ENCODE data around the gene COMMD9. TPM values are rescaled to one million over a fixed set of nuclear protein-coding genes. Genes with fewer than 3 reads are reported as not detected.

The COMMD9 gene
- total RNA-seq, 2 experiments from 2014 or later: 33.6 to 34.6 TPM

GRCh38 chr11:36258730-36259360 lies 30.4 kb downstream of the COMMD9 start:
- Histone ChIP-seq H3K9me3 (ENCODE audit: control insufficient read depth in 1 of 2, insufficient read depth in 1 of 2, low read length in 2 of 2) (no peaks in the 10 kb centered on the region), H3K4me3 (ENCODE audit: low read length) (no peak overlapping the region), H3K27me3 (ENCODE audit: control insufficient read depth in 1 of 2, insufficient read depth in 2 of 2, low read length in 2 of 2) (peaks cover 6 to 25% of the 10 kb centered on the region in 2 experiments), H3K4me1 (ENCODE audit: insufficient read depth, low read length) (no peaks in the 10 kb centered on the region), H3K27ac (ENCODE audit: low read depth in 1 of 2, low read length in 2 of 2) (no peak overlapping the region), H3K36me3 (ENCODE audit: insufficient read depth, low read length) (no peaks in the 10 kb centered on the region)
- Mint-ChIP-seq H3K9me3 (no peaks in the 10 kb centered on the region), H3K4me3 (no peak overlapping the region), H3K27ac (no peak overlapping the region), H3K4me1 (ENCODE audit: low read depth) (no peaks in the 10 kb centered on the region), H3K27me3 (peaks cover 57% of the 10 kb centered on the region), H3K36me3 (ENCODE audit: low read depth) (no peaks in the 10 kb centered on the region)
- intact Hi-C loops (cut with DNase I, micrococcal nuclease): no loop called here
- ChIA-PET CTCF (no interaction called here), POLR2A (interaction anchor here (0.7 kb wide), 1 partner anchor 234 kb away, joined by 3 read pairs; no protein-coding TSS in a partner anchor)
- no peak for ATAC-seq (ENCODE audit: poor library complexity)
- TF ChIP-seq, protein P1, sequence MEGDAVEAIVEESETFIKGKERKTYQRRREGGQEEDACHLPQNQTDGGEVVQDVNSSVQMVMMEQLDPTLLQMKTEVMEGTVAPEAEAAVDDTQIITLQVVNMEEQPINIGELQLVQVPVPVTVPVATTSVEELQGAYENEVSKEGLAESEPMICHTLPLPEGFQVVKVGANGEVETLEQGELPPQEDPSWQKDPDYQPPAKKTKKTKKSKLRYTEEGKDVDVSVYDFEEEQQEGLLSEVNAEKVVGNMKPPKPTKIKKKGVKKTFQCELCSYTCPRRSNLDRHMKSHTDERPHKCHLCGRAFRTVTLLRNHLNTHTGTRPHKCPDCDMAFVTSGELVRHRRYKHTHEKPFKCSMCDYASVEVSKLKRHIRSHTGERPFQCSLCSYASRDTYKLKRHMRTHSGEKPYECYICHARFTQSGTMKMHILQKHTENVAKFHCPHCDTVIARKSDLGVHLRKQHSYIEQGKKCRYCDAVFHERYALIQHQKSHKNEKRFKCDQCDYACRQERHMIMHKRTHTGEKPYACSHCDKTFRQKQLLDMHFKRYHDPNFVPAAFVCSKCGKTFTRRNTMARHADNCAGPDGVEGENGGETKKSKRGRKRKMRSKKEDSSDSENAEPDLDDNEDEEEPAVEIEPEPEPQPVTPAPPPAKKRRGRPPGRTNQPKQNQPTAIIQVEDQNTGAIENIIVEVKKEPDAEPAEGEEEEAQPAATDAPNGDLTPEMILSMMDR (IDR thresholded peaks at IDR 0.05): no peak
- peak in 3 of 14 experiments; percentile 5 to 21 (median 17) for DNase-seq

DNA sequence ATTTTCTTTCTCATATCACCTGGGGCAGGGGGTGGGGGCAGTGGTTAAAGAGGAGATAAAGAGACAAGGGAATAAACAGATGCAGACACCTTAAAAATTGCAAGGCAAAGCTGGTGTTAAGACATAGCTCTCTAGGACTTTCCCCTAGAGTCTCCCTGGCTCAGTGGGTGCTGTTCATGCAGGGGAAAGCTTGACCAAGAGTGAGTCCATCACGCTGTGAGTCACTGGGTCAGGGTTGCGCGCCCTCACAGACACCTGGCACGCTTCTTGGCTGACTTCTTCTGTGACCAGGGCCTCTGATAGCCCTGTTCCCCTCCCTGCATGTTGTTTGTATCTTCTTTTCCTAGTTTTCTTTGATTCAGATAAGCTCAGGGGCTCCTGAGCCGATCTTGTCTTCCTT lies 31.9 kb downstream of the COMMD9 start:
- Mint-ChIP-seq H3K27ac (no peak overlapping the region), H3K4me3 (no peak overlapping the region), H3K27me3 (peaks cover 54% of the 10 kb centered on the region), H3K36me3 (ENCODE audit: low read depth) (no peaks in the 10 kb centered on the region), H3K9me3 (no peaks in the 10 kb centered on the region), H3K4me1 (ENCODE audit: low read depth) (no peaks in the 10 kb centered on the region)
- intact Hi-C loops (cut with DNase I, micrococcal nuclease): no loop called here
- ATAC-seq (ENCODE audit: poor library complexity): no peak
- no peak for DNase-seq
- Histone ChIP-seq H3K4me1 (ENCODE audit: insufficient read depth, low read length) (no peaks in the 10 kb centered on the region), H3K27me3 (ENCODE audit: control insufficient read depth in 1 of 2, insufficient read depth in 2 of 2, low read length in 2 of 2) (peaks cover 6 to 25% of the 10 kb centered on the region in 2 experiments), H3K27ac (ENCODE audit: low read depth in 1 of 2, low read length in 2 of 2) (no peak overlapping the region), H3K4me3 (ENCODE audit: low read length) (no peak overlapping the region), H3K36me3 (ENCODE audit: insufficient read depth, low read length) (no peaks in the 10 kb centered on the region), H3K9me3 (ENCODE audit: control insufficient read depth in 1 of 2, insufficient read depth in 1 of 2, low read length in 2 of 2) (no peaks in the 10 kb centered on the region)
- CTCF ChIA-PET: no interaction called here
- POLR2A ChIA-PET: no interaction called here
- TF ChIP-seq, protein P1 (IDR thresholded peaks at IDR 0.05): no peak

- H3K9me3 ChIP-seq (ENCODE audit: control insufficient read depth in 1 of 2, insufficient read depth in 1 of 2, low read length in 2 of 2): no peaks in the 10 kb centered on the region
- ChIA-PET POLR2A (no interaction called here), CTCF (no interaction called here)
- ATAC-seq (ENCODE audit: poor library complexity): no peak
- no peaks in the 10 kb centered on the region for H3K9me3 Mint-ChIP-seq
- no peak overlapping the region for H3K27ac ChIP-seq (ENCODE audit: low read depth in 1 of 2, low read length in 2 of 2)
- H3K36me3 ChIP-seq (ENCODE audit: insufficient read depth, low read length): no peaks in the 10 kb centered on the region
- no peaks in the 10 kb centered on the region for H3K36me3 Mint-ChIP-seq (ENCODE audit: low read depth)
- DNase-seq: no peak
- TF ChIP-seq, protein P1 (IDR thresholded peaks at IDR 0.05): no peak
- peaks cover 50% of the 10 kb centered on the region for H3K27me3 Mint-ChIP-seq
- peaks cover 15 to 18% of the 10 kb centered on the region in 2 experiments for H3K27me3 ChIP-seq (ENCODE audit: control insufficient read depth in 1 of 2, insufficient read depth in 2 of 2, low read length in 2 of 2)
- H3K4me1 ChIP-seq (ENCODE audit: insufficient read depth, low read length): no peaks in the 10 kb centered on the region
- no peak overlapping the region for H3K27ac Mint-ChIP-seq
- H3K4me3 ChIP-seq (ENCODE audit: low read length): no peak overlapping the region
- intact Hi-C loops (cut with DNase I, micrococcal nuclease): no loop called here
- H3K4me3 Mint-ChIP-seq: no peak overlapping the region
- H3K4me1 Mint-ChIP-seq (ENCODE audit: low read depth): no peaks in the 10 kb centered on the region
These were observed 34.5 kb downstream of the COMMD9 start for GRCh38 chr11:36254713-36255112.
